AG04450 (cell line): ENCODE results near the gene HIVEP3. TPM values are rescaled to one million over a fixed set of nuclear protein-coding genes. Genes with fewer than 3 reads are reported as not detected.

Source experiments
- CTCF ChIA-PET: fragments of 300-600, 350-600 bp; formaldehyde crosslinking; extraction: SDS; loops from one replicate; lab custom pipeline; 2022; ENCODE audit warnings: antibody characterized with exemption, inconsistent platforms; lab: Charles Lee
- POLR2A ChIA-PET: fragments of 350-600 bp; formaldehyde crosslinking; extraction: SDS; loops from one replicate; lab custom pipeline; 2021; ENCODE audit warnings: antibody characterized with exemption, inconsistent platforms; lab: Yijun Ruan, JAX
- DNase-seq: peaks from one replicate; pipeline ENCODE4 v3.0.0-alpha.2; 2011; ENCODE audit warnings: low read depth, low spot score
- H3K27ac ChIP-seq: one replicate; pipeline ENCODE4 v1.5.1; 2012; ENCODE audit warnings: low read depth, low read length, control low read depth
- H3K27me3 ChIP-seq: one replicate; pipeline ENCODE4 v1.6.0; 2012; ENCODE audit warnings: low read length; ENCODE audit not compliant: control insufficient read depth, insufficient read depth
- H3K4me3 ChIP-seq: 2 replicates; pipeline ENCODE4 v1.5.1; 2011; ENCODE audit warnings: mild to moderate bottlenecking, low read depth, low read length, control low read depth
- H3K9me3 ChIP-seq: 2 replicates; pipeline ENCODE4 v1.5.1; 2012; ENCODE audit warnings: low read length; ENCODE audit not compliant: control insufficient read depth, insufficient read depth
- polyA plus RNA-seq: library from polyadenylated mRNA; depleted of rRNA; stranded (reverse); fragments of >200 nt; gene quantifications from 2 replicates; pipeline ENCODE4 v1.2.3, GENCODE V29; 2011
- TF ChIP-seq, protein P1 (sequence below): IDR thresholded peaks from 2 replicates; pipeline ENCODE4 v1.5.1; 2011; ENCODE audit warnings: low read depth, low read length, control low read depth, inconsistent platforms

The HIVEP3 gene
- polyA plus RNA-seq, 1 experiment = 4.8 TPM

DNA sequence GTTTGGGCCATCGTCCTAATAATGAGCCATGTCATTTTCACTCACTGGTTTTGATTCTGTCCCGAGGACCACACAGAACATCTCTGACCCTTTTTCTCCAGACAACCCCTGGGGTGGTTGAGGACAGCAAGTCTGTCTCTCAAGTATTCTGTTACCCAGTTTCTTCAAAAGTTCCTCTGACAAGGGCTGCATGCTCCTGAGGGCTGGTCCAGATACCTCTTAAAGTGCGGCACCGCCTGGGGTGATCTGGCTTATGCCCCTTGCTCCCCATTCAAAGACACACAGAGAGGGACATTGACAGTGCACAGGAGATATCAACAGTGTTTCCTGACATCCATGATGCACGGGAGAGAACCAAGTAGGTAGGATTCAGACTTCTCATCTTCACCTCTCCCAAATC lies 301.4 kb downstream of the HIVEP3 start:
- H3K27ac ChIP-seq = no peak overlapping the region
- no peaks in the 10 kb centered on the region for H3K9me3 ChIP-seq
- no peak for DNase-seq
- no peaks in the 10 kb centered on the region for H3K27me3 ChIP-seq
- CTCF ChIA-PET = no interaction called here
- H3K4me3 ChIP-seq = no peak overlapping the region
- TF ChIP-seq, protein P1, sequence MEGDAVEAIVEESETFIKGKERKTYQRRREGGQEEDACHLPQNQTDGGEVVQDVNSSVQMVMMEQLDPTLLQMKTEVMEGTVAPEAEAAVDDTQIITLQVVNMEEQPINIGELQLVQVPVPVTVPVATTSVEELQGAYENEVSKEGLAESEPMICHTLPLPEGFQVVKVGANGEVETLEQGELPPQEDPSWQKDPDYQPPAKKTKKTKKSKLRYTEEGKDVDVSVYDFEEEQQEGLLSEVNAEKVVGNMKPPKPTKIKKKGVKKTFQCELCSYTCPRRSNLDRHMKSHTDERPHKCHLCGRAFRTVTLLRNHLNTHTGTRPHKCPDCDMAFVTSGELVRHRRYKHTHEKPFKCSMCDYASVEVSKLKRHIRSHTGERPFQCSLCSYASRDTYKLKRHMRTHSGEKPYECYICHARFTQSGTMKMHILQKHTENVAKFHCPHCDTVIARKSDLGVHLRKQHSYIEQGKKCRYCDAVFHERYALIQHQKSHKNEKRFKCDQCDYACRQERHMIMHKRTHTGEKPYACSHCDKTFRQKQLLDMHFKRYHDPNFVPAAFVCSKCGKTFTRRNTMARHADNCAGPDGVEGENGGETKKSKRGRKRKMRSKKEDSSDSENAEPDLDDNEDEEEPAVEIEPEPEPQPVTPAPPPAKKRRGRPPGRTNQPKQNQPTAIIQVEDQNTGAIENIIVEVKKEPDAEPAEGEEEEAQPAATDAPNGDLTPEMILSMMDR = no peak
- POLR2A ChIA-PET = no interaction called here

DNA sequence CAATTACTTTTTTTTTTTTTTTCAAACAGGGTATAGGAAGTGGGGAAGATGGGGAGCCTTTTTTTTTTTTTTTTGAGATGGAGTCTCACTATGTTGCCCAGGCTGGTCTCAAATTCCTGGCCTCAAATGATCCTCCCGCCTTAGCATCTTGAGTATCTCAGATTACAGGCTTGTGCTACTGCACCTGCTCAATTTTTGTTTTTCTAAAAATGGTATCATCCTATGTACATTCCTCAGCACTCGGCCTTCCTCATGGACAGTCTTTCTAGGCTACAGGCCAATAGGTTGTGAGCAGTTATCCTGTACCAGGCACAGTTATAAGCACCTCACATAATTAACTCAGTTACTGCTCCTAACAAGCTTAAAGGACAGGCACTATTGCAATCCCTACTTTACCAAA lies 302.2 kb downstream of the HIVEP3 start:
- POLR2A ChIA-PET = no interaction called here
- no peak for DNase-seq
- CTCF ChIA-PET = no interaction called here
- Histone ChIP-seq H3K27me3 (no peaks in the 10 kb centered on the region), H3K9me3 (no peaks in the 10 kb centered on the region), H3K27ac (no peak overlapping the region), H3K4me3 (no peak overlapping the region)
- TF ChIP-seq, protein P1 = no peak

DNA sequence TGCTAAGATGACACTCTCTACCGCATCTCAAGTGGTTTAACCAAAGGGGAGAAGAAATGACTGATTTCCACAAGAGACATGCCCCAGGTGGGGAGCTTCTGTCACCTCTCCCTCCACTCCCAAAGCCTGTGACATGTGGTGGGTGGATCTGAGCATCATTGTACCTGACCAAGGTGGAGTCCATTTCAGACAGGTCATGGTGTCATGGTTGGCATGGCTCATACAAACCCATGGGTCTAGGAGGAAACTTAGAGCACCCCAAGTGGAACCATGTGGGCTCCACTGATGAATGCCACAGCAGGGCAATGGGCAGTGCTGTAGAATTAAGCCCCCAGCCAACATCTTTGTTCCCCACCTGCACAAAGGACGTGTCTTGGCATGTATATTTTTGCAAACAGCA lies 302.7 kb downstream of the HIVEP3 start:
- Histone ChIP-seq H3K9me3 (no peaks in the 10 kb centered on the region), H3K27ac (no peak overlapping the region), H3K4me3 (no peak overlapping the region), H3K27me3 (no peaks in the 10 kb centered on the region)
- no peak for DNase-seq
- TF ChIP-seq, protein P1 = no peak
- CTCF ChIA-PET = no interaction called here
- POLR2A ChIA-PET = no interaction called here

DNA sequence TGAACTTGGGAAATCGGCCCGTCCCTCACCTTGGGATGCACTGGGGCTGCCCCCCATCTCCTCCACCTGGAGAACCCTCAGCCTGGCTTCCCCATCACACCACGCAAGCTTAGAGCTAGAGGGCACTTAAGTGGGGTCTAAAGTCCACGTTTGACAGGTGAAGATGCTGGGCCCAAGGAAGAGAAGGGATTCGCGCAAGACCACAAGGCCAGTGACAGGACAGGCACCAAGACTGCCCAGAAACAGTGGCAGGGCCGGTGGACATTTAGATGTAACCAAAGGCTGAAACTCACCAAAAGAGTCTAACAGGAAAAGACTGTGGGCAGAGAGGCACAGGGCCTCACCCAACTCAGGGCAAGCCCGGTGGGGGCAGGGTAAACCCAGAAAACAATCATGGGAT lies 303.4 kb downstream of the HIVEP3 start:
- no peaks in the 10 kb centered on the region for H3K27me3 ChIP-seq
- H3K27ac ChIP-seq = no peak overlapping the region
- ChIA-PET CTCF (interaction anchor here (1.1 kb wide), 1 partner anchor 14 kb away, joined by 3 read pairs; no protein-coding TSS in a partner anchor), POLR2A (no interaction called here)
- H3K4me3 ChIP-seq = no peak overlapping the region
- no peaks in the 10 kb centered on the region for H3K9me3 ChIP-seq
- TF ChIP-seq, protein P1 = no peak
- DNase-seq = no peak

DNA sequence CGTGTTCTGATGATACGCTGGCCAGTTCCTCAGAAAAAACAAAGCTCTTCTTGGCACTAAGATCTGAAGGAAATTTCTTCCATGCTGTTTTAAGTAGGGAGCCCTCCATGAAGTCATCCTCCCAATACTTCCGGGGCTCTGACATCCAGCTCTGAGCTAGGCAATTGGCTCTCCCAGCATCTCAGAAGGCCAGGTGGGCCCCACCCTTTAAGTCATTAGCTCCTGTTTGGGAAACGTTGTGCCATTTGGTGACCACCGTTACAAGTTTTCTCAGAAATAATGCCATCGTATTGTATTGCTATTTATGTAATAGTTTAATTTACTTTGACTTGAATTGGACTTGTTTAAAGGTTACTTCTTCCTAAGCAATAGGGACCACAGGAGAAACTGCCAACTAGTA lies 303.9 kb downstream of the HIVEP3 start:
- TF ChIP-seq, protein P1 = no peak
- Histone ChIP-seq H3K4me3 (no peak overlapping the region), H3K27ac (no peak overlapping the region), H3K9me3 (no peaks in the 10 kb centered on the region), H3K27me3 (no peaks in the 10 kb centered on the region)
- ChIA-PET CTCF (interaction anchor here (1.1 kb wide), 1 partner anchor 14 kb away, joined by 3 read pairs; no protein-coding TSS in a partner anchor), POLR2A (no interaction called here)
- DNase-seq = no peak
